HepG2 (cell line): ENCODE results near the gene PSMC5. TPM values are rescaled to one million over a fixed set of nuclear protein-coding genes. Genes with fewer than 3 reads are reported as not detected.

Experiments
- FOXK2 ChIP-seq: fragments of 450-650 bp; IDR thresholded peaks from 2 replicates; pipeline ENCODE4 v1.6.1; 2016
- HNRNPK ChIP-seq: fragments of 200-400 bp; formaldehyde crosslinking; IDR thresholded peaks from 2 replicates; pipeline ENCODE4 v1.6.1; 2018; ENCODE audit warnings: low read length, low read depth, moderate library complexity, mild to moderate bottlenecking; ENCODE audit not compliant: poor library complexity, severe bottlenecking
- KDM2A ChIP-seq: sonication (generic); formaldehyde crosslinking; IDR thresholded peaks from 2 replicates; pipeline ENCODE4 v1.4.0; 2020; ENCODE audit warnings: low read depth, missing genetic modification reagents, borderline replicate concordance
- KDM3A ChIP-seq: IDR thresholded peaks from 2 replicates; pipeline ENCODE4 v1.6.1; 2018; ENCODE audit warnings: low read depth, missing compliant biosample characterization
- KLF9 ChIP-seq: IDR thresholded peaks from 2 replicates; pipeline ENCODE4 v1.6.1; 2016; ENCODE audit warnings: low read depth
- MXI1 ChIP-seq: IDR thresholded peaks from 3 replicates; pipeline ENCODE4 v1.6.1; 2012; ENCODE audit warnings: low read depth, low read length, inconsistent platforms, borderline replicate concordance
- NCOR1 ChIP-seq: fragments of 200-600 bp; sonication (generic); IDR thresholded peaks from 2 replicates; pipeline ENCODE4 v1.7.0; 2017; ENCODE audit warnings: antibody characterized with exemption, low read length, borderline replicate concordance
- NFKBIZ ChIP-seq: IDR thresholded peaks from 2 replicates; pipeline ENCODE4 v1.6.1; 2018; ENCODE audit warnings: missing genetic modification reagents, missing compliant biosample characterization
- POLR2A ChIP-seq, 2 experiments: IDR thresholded peaks; 2 replicates each; pipeline ENCODE4 v1.6.1; 2011; ENCODE audit warnings: low read depth in 2 of 2, low read length in 2 of 2, mild to moderate bottlenecking in 1 of 2, moderate library complexity in 1 of 2; ENCODE audit not compliant: insufficient read depth in 1 of 2
- PRPF4 ChIP-seq: fragments of 200-400 bp; formaldehyde crosslinking; IDR thresholded peaks from 2 replicates; pipeline ENCODE4 v1.6.1; 2016; ENCODE audit warnings: low read length, low read depth; ENCODE audit not compliant: poor library complexity, severe bottlenecking
- RFX1 ChIP-seq: fragments of 450-650 bp; IDR thresholded peaks from 2 replicates; pipeline ENCODE4 v1.6.1; 2017
- RFX3 ChIP-seq: IDR thresholded peaks from 2 replicates; pipeline ENCODE4 v1.6.1; 2016; ENCODE audit warnings: missing biosample characterization, missing genetic modification reagents
- THAP11 ChIP-seq: IDR thresholded peaks from 2 replicates; pipeline ENCODE4 v1.6.1; 2016; ENCODE audit warnings: missing biosample characterization, missing genetic modification reagents
- ZNF3 ChIP-seq: IDR thresholded peaks from 2 replicates; pipeline ENCODE4 v1.7.0; 2017; ENCODE audit warnings: inconsistent platforms
- ZNF7 ChIP-seq: IDR thresholded peaks from 2 replicates; pipeline ENCODE4 v1.6.1; 2016; ENCODE audit warnings: missing biosample characterization, missing genetic modification reagents
- ZNF724P ChIP-seq: sonication (generic); formaldehyde crosslinking; IDR thresholded peaks from 2 replicates; pipeline ENCODE4 v1.8.0; 2022; ENCODE audit warnings: missing genetic modification reagents, borderline replicate concordance
- ZNF766 ChIP-seq: sonication (generic); formaldehyde crosslinking; IDR thresholded peaks from 2 replicates; pipeline ENCODE4 v1.5.0; 2020; ENCODE audit warnings: missing genetic modification reagents, borderline replicate concordance
- ZNF792 ChIP-seq: IDR thresholded peaks from 2 replicates; pipeline ENCODE4 v1.6.1; 2016
- polyA plus RNA-seq, 8 experiments: library from polyadenylated mRNA; depleted of rRNA in 3 of 8; stranded (reverse) in 7 of 8; unstranded in 1 of 8; fragments of >200 nt; fragmentation: Illumina TruSeq in 4 of 8; extraction: Trizol in 4 of 8; gene quantifications; 2 replicates each; pipeline versions ENCODE4 v1.2.1 to v1.2.3, GENCODE V29; 2011 to 2016; ENCODE audit warnings: low read depth in 4 of 8, missing spikeins in 1 of 8, mixed read lengths in 1 of 8; ENCODE audit not compliant: insufficient read depth in 1 of 8
- total RNA-seq, 5 experiments: library from RNA; depleted of rRNA; stranded (reverse); fragments of >200 nt; fragmentation: Illumina TruSeq; extraction: Trizol; gene quantifications; 2 replicates each; pipeline ENCODE4 v1.2.3, GENCODE V29; 2016; ENCODE audit warnings: low read depth in 1 of 5
- TF ChIP-seq, protein P1 (sequence below): sonication (generic); formaldehyde crosslinking; IDR thresholded peaks from 2 replicates; pipeline ENCODE4 v1.5.0; 2020; ENCODE audit warnings: missing genetic modification reagents
- TF ChIP-seq, protein P2 (sequence below): sonication (generic); formaldehyde crosslinking; IDR thresholded peaks from 2 replicates; pipeline ENCODE4 v1.4.0; 2020; ENCODE audit warnings: missing genetic modification reagents
- TF ChIP-seq, protein P3 (sequence below): sonication (generic); formaldehyde crosslinking; IDR thresholded peaks from 2 replicates; pipeline ENCODE4 v1.8.1; 2023; ENCODE audit warnings: missing genetic modification reagents, inconsistent platforms, borderline replicate concordance
- TF ChIP-seq, protein P4 (sequence below): IDR thresholded peaks from 2 replicates; pipeline ENCODE4 v1.6.1; 2016
- TF ChIP-seq, protein P5 (sequence below): sonication (generic); formaldehyde crosslinking; IDR thresholded peaks from 2 replicates; pipeline ENCODE4 v1.8.1; 2023; ENCODE audit warnings: mild to moderate bottlenecking, missing genetic modification reagents, borderline replicate concordance
- TF ChIP-seq, protein P6 (sequence below): sonication (generic); formaldehyde crosslinking; IDR thresholded peaks from 2 replicates; pipeline ENCODE4 v1.8.1; 2023; ENCODE audit warnings: mild to moderate bottlenecking, missing genetic modification reagents

PSMC5 gene
- total and polyA plus RNA-seq, 2 of the 13 experiments (the other 11 are each of a cell fraction or from before 2014, with no cell fraction given), result 35.3 to 128 TPM

DNA sequence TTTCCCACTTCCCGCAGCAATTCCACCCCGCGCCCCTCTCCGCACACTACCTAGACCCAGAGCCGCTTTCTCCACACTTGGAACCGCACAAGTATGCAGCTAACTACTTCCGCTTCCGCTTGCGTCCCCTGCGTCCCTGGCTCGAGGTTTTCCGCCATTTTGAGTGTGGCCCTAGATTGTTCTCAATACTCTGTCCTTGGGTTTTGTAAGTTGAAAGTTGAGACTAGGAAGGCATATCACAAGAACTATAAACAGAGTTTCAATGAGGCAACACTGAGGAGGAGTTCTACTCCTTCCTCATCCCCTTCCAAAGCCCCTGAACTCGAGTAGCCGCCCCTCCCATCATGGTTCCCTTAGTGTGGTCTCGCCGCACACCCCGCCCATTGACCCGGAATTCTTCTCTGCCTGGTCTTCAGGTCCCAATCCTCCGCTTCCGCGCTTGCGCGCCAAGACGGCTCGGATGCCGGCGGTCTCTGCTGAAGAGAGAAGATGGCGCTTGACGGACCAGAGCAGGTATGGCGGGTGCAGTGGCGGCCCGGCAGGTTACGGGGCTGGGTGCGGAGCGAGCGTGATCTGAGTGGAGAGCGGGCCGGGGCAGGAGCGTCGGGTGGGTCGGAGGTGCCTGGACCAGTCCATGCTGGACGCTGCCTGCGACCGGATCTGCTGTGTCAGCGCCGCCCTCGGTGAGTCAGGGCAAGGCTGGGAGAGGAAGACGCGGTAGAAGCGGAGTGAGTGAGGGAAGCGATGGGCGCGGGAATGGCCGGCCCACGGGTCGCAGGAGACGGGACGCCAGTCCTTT lies at the start of gene PSMC5, which contains the start of gene FTSJ3 (continued):
- TF ChIP-seq, protein P1, sequence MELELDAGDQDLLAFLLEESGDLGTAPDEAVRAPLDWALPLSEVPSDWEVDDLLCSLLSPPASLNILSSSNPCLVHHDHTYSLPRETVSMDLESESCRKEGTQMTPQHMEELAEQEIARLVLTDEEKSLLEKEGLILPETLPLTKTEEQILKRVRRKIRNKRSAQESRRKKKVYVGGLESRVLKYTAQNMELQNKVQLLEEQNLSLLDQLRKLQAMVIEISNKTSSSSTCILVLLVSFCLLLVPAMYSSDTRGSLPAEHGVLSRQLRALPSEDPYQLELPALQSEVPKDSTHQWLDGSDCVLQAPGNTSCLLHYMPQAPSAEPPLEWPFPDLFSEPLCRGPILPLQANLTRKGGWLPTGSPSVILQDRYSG (CRISPR knock-in tag), result 0 out of 2 replicates have a peak, but pooled peaks have one; percentile 65
- TF ChIP-seq, protein P2, sequence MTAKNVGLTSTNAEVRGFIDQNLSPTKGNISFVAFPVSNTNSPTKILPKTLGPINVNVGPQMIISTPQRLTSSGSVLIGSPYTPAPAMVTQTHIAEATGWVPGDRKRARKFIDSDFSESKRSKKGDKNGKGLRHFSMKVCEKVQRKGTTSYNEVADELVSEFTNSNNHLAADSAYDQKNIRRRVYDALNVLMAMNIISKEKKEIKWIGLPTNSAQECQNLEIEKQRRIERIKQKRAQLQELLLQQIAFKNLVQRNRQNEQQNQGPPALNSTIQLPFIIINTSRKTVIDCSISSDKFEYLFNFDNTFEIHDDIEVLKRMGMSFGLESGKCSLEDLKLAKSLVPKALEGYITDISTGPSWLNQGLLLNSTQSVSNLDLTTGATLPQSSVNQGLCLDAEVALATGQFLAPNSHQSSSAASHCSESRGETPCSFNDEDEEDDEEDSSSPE, result peak; percentile 13; the same call in 1 of the 2 replicates
- peak; percentile 75 to 91 for TF ChIP-seq POLR2A (IDR thresholded peaks at IDR 0.05; ENCODE audit: insufficient read depth in 1 of 2, low read depth in 2 of 2, low read length in 2 of 2)
- TF ChIP-seq FOXK2, result no peak
- TF ChIP-seq RFX1, result no peak
- TF ChIP-seq, protein P3, sequence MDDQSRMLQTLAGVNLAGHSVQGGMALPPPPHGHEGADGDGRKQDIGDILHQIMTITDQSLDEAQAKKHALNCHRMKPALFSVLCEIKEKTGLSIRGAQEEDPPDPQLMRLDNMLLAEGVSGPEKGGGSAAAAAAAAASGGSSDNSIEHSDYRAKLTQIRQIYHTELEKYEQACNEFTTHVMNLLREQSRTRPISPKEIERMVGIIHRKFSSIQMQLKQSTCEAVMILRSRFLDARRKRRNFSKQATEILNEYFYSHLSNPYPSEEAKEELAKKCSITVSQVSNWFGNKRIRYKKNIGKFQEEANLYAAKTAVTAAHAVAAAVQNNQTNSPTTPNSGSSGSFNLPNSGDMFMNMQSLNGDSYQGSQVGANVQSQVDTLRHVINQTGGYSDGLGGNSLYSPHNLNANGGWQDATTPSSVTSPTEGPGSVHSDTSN (CRISPR knock-in tag), result no peak
- peak; percentile 93 for TF ChIP-seq THAP11 (CRISPR knock-in tag)
- TF ChIP-seq, protein P4, sequence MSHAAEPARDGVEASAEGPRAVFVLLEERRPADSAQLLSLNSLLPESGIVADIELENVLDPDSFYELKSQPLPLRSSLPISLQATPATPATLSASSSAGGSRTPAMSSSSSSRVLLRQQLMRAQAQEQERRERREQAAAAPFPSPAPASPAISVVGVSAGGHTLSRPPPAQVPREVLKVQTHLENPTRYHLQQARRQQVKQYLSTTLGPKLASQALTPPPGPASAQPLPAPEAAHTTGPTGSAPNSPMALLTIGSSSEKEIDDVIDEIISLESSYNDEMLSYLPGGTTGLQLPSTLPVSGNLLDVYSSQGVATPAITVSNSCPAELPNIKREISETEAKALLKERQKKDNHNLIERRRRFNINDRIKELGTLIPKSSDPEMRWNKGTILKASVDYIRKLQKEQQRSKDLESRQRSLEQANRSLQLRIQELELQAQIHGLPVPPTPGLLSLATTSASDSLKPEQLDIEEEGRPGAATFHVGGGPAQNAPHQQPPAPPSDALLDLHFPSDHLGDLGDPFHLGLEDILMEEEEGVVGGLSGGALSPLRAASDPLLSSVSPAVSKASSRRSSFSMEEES (CRISPR knock-in tag), result 0 out of 2 replicates have a peak, but pooled peaks have one; percentile 49
- no peak for TF ChIP-seq NFKBIZ
- TF ChIP-seq NCOR1, result peak; percentile 56; the same call in 1 of the 2 replicates
- peak; percentile 69; the same call in 1 of the 2 replicates for TF ChIP-seq ZNF766 (CRISPR knock-in tag)
- peak; percentile 84; the same call in 2 of the 3 replicates for TF ChIP-seq MXI1
- TF ChIP-seq ZNF3 (CRISPR knock-in tag), result no peak
- peak; percentile 96 for TF ChIP-seq KDM2A
- 0 out of 2 replicates have a peak, but pooled peaks have one; percentile 62 for TF ChIP-seq KLF9
- peak; percentile 58 for TF ChIP-seq ZNF792 (CRISPR knock-in tag)
- TF ChIP-seq, protein P5, sequence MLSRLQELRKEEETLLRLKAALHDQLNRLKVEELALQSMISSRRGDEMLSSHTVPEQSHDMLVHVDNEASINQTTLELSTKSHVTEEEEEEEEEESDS, result no peak
- TF ChIP-seq KDM3A (CRISPR knock-in tag), result no peak; the same call in 1 of the 2 replicates
- TF ChIP-seq RFX3 (CRISPR knock-in tag), result no peak
- TF ChIP-seq, protein P6, sequence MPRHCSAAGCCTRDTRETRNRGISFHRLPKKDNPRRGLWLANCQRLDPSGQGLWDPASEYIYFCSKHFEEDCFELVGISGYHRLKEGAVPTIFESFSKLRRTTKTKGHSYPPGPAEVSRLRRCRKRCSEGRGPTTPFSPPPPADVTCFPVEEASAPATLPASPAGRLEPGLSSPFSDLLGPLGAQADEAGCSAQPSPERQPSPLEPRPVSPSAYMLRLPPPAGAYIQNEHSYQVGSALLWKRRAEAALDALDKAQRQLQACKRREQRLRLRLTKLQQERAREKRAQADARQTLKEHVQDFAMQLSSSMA (CRISPR knock-in tag), result peak; percentile 100
- no peak for TF ChIP-seq PRPF4
- peak; percentile 98 for TF ChIP-seq ZNF724P
- peak; percentile 37; the same call in 1 of the 2 replicates for TF ChIP-seq ZNF7
- no peak for TF ChIP-seq HNRNPK
